NK-92 (cell line): ENCODE measurements around the gene LGALSL.

Experiments
- DNase-seq: peaks from one replicate; lab custom pipeline; 2025; ENCODE audit not compliant: unreplicated experiment; lab: John Stamatoyannopoulos, UW

Gene LGALSL

GRCh38 chr2:64470071-64470470 is 16.1 kb downstream of the LGALSL start:
- no peak for DNase-seq

GRCh38 chr2:64470766-64471295 is 16.9 kb downstream of the LGALSL start:
- DNase-seq = no peak

- DNase-seq = no peak
Observed at GRCh38 chr2:64471600-64471999, 17.6 kb downstream of the LGALSL start.

- DNase-seq = no peak
Observed at GRCh38 chr2:64472881-64473280, 18.9 kb downstream of the LGALSL start.

- DNase-seq = no peak
Observed at GRCh38 chr2:64474121-64474571, 20.2 kb downstream of the LGALSL start.

GRCh38 chr2:64474636-64475035 is 20.7 kb downstream of the LGALSL start:
- no peak for DNase-seq

- DNase-seq = no peak
Observed at GRCh38 chr2:64477037-64477436, 23.1 kb downstream of the LGALSL start.

GRCh38 chr2:64477979-64478378 is 24.0 kb downstream of the LGALSL start:
- no peak for DNase-seq

GRCh38 chr2:64478502-64479230 is 24.7 kb downstream of the LGALSL start:
- DNase-seq = no peak

- DNase-seq = no peak
Observed at GRCh38 chr2:64479259-64480117, 25.5 kb downstream of the LGALSL start.

- DNase-seq = no peak
Observed at GRCh38 chr2:64481665-64482064, 27.7 kb downstream of the LGALSL start.

- no peak for DNase-seq
Observed at GRCh38 chr2:64482243-64482642, 28.3 kb downstream of the LGALSL start.

GRCh38 chr2:64482765-64483504 is 29.0 kb downstream of the LGALSL start:
- no peak for DNase-seq

GRCh38 chr2:64485331-64485730 is 31.4 kb downstream of the LGALSL start:
- no peak for DNase-seq

- no peak for DNase-seq
Observed at GRCh38 chr2:64485961-64486360, 32.0 kb downstream of the LGALSL start.

GRCh38 chr2:64487256-64488049 is 33.5 kb downstream of the LGALSL start:
- no peak for DNase-seq

GRCh38 chr2:64488050-64488974 is 34.4 kb downstream of the LGALSL start:
- no peak for DNase-seq

- no peak for DNase-seq
Observed at GRCh38 chr2:64489081-64489751, 35.3 kb downstream of the LGALSL start.

GRCh38 chr2:64491426-64491825 is 37.5 kb downstream of the LGALSL start:
- no peak for DNase-seq
